H1 (cell line): ENCODE results near the gene TARBP2. TPM values are rescaled to one million over a fixed set of nuclear protein-coding genes. Genes with fewer than 3 reads are reported as not detected.
A peak's percentile ranks its signal among the peaks of the same experiment; 100 is the strongest.

ENCODE experiments used
- CTCF ChIA-PET: fragments of 300-600 bp; sonication (Branson Sonifier 250); formaldehyde crosslinking; loops from one replicate; lab custom pipeline; 2021; ENCODE audit not compliant: partially characterized antibody; lab: Charles Lee
- POLR2A ChIA-PET: fragments of 300-600 bp; sonication (Branson Sonifier 250); formaldehyde crosslinking; loops from one replicate; lab custom pipeline; 2021; ENCODE audit warnings: inconsistent platforms; ENCODE audit not compliant: partially characterized antibody; lab: Charles Lee
- DNase-seq, 2 experiments: peaks; one replicate each; pipeline versions ENCODE4 v3.0.0 to v3.0.0-alpha.2; 2010 to 2022; ENCODE audit warnings: low spot score in 2 of 2, low read depth in 1 of 2, mixed read lengths in 1 of 2
- FAIRE-seq: peaks from 2 replicates; lab custom pipeline; 2011; peaks lifted over from hg19 to GRCh38; lab: Jason Lieb, UNC
- H2AFZ ChIP-seq: 2 replicates; pipeline ENCODE4 v1.8.1; 2012; ENCODE audit warnings: low read length, inconsistent platforms
- H2AK5ac ChIP-seq: 2 replicates; pipeline ENCODE4 v1.6.1; 2013; ENCODE audit warnings: low read depth, low read length
- H2BK120ac ChIP-seq: replicated peaks from 2 replicates; pipeline ENCODE3; 2013; ENCODE audit warnings: low read depth, low read length, inconsistent platforms
- H2BK12ac ChIP-seq: 2 replicates; pipeline ENCODE4 v1.6.1; 2013; ENCODE audit warnings: low read depth, low read length
- H2BK15ac ChIP-seq: 2 replicates; pipeline ENCODE4 v1.6.1; 2013; ENCODE audit warnings: low read length
- H2BK20ac ChIP-seq: 2 replicates; pipeline ENCODE4 v1.6.1; 2013; ENCODE audit warnings: low read length
- H2BK5ac ChIP-seq: 2 replicates; pipeline ENCODE4 v1.6.1; 2013; ENCODE audit warnings: low read depth, low read length
- H3K14ac ChIP-seq: 2 replicates; pipeline ENCODE4 v1.6.1; 2013; ENCODE audit warnings: inconsistent platforms; ENCODE audit not compliant: insufficient read length
- H3K18ac ChIP-seq: 2 replicates; pipeline ENCODE4 v1.6.1; 2013; ENCODE audit warnings: low read length; ENCODE audit errors: extremely low read depth
- H3K23ac ChIP-seq: 2 replicates; pipeline ENCODE4 v1.6.1; 2013; ENCODE audit warnings: inconsistent platforms; ENCODE audit not compliant: insufficient read length
- H3K23me2 ChIP-seq: 2 replicates; pipeline ENCODE4 v1.6.1; 2013; ENCODE audit warnings: low read depth, low read length
- H3K27ac ChIP-seq: 2 replicates; pipeline ENCODE4 v1.6.1; 2011; ENCODE audit warnings: low read depth, low read length, inconsistent platforms
- H3K27me3 ChIP-seq, 4 experiments: replicated peaks in 1 of 4; 1 replicate in 1 of 4; 2 replicates in 3 of 4; pipeline versions ENCODE4 v1.6.1 to v1.8.1; 2011 to 2013; ENCODE audit warnings: low read length in 3 of 4, mild to moderate bottlenecking in 3 of 4, inconsistent platforms in 2 of 4, mixed read lengths in 2 of 4, moderate library complexity in 1 of 4; ENCODE audit not compliant: control insufficient read depth in 3 of 4, insufficient read depth in 3 of 4; ENCODE audit errors: extremely low read depth in 1 of 4
- H3K36me3 ChIP-seq, 4 experiments: 2 replicates each; pipeline versions ENCODE4 v1.6.1 to v1.8.1; 2011 to 2013; ENCODE audit warnings: mild to moderate bottlenecking in 4 of 4, low read length in 3 of 4, moderate library complexity in 2 of 4, control low read depth in 1 of 4, inconsistent platforms in 1 of 4; ENCODE audit not compliant: insufficient read depth in 4 of 4, control insufficient read depth in 2 of 4
- H3K4ac ChIP-seq: replicated peaks from 2 replicates; pipeline ENCODE3; 2013; ENCODE audit warnings: low read length, low read depth, mixed read lengths, inconsistent platforms; ENCODE audit not compliant: insufficient read length
- H3K4me1 ChIP-seq, 4 experiments: replicated peaks in 1 of 4; 1 replicate in 1 of 4; 2 replicates in 3 of 4; pipeline versions ENCODE4 v1.6.1 to v1.8.1; 2011 to 2013; ENCODE audit warnings: low read length in 3 of 4, inconsistent platforms in 2 of 4, mixed read lengths in 1 of 4; ENCODE audit not compliant: insufficient read depth in 4 of 4, control insufficient read depth in 3 of 4
- H3K4me2 ChIP-seq, 2 experiments: 2 replicates each; pipeline versions ENCODE4 v1.6.1 to v1.8.1; 2011 to 2013; ENCODE audit warnings: low read depth in 2 of 2, low read length in 2 of 2, control low read depth in 1 of 2, inconsistent platforms in 1 of 2, mild to moderate bottlenecking in 1 of 2; ENCODE audit not compliant: insufficient read depth in 1 of 2
- H3K4me3 ChIP-seq, 4 experiments: fragments of 200-600, 300-600 bp in 1 of 4; sonication (generic), shearing (Covaris generic), sonication (Bioruptor Twin) in 1 of 4; 2 replicates each; pipeline versions ENCODE4 v1.5.1 to v1.8.1; 2011 to 2016; ENCODE audit warnings: low read length in 4 of 4, low read depth in 3 of 4, control low read depth in 2 of 4, inconsistent platforms in 2 of 4, mild to moderate bottlenecking in 2 of 4, mixed read lengths in 1 of 4, moderate library complexity in 1 of 4; ENCODE audit not compliant: insufficient read depth in 2 of 4; ENCODE audit errors: extremely low read depth in 1 of 4
- H3K56ac ChIP-seq: replicated peaks from 2 replicates; pipeline ENCODE3; 2013; ENCODE audit warnings: low read depth, mild to moderate bottlenecking, mixed read lengths, low read length, inconsistent platforms; ENCODE audit not compliant: insufficient read length
- H3K79me1 ChIP-seq: 2 replicates; pipeline ENCODE4 v1.6.1; 2013; ENCODE audit warnings: low read depth, low read length, control low read depth
- H3K79me2 ChIP-seq, 2 experiments: 2 replicates each; pipeline versions ENCODE4 v1.6.1 to v1.8.1; 2012 to 2013; ENCODE audit warnings: low read length in 2 of 2, mild to moderate bottlenecking in 2 of 2, inconsistent platforms in 1 of 2; ENCODE audit not compliant: insufficient read depth in 2 of 2, control insufficient read depth in 1 of 2
- H3K9ac ChIP-seq, 4 experiments: replicated peaks in 1 of 4; 1 replicate in 1 of 4; 2 replicates in 3 of 4; pipeline versions ENCODE4 v1.6.1 to v1.8.1; 2011 to 2013; ENCODE audit warnings: low read depth in 3 of 4, low read length in 3 of 4, control low read depth in 2 of 4, mild to moderate bottlenecking in 2 of 4, moderate library complexity in 2 of 4, inconsistent platforms in 1 of 4; ENCODE audit errors: extremely low read depth in 1 of 4
- H3K9me3 ChIP-seq, 2 experiments: 2 replicates each; pipeline versions ENCODE4 v1.6.1 to v1.8.1; 2012 to 2013; ENCODE audit warnings: mild to moderate bottlenecking in 2 of 2, moderate library complexity in 2 of 2, control low read depth in 1 of 2, inconsistent platforms in 1 of 2, low read depth in 1 of 2, low read length in 1 of 2, mixed read lengths in 1 of 2; ENCODE audit not compliant: insufficient read depth in 2 of 2
- H4K20me1 ChIP-seq, 2 experiments: replicated peaks in 1 of 2; 2 replicates each; pipeline versions ENCODE3 to v1.8.1; 2011 to 2013; ENCODE audit warnings: inconsistent platforms in 2 of 2, low read length in 2 of 2, mild to moderate bottlenecking in 1 of 2; ENCODE audit not compliant: insufficient read depth in 2 of 2, control insufficient read depth in 1 of 2
- H4K5ac ChIP-seq: 2 replicates; pipeline ENCODE4 v1.6.1; 2013; ENCODE audit warnings: low read length, low read depth, mixed read lengths, inconsistent platforms; ENCODE audit not compliant: insufficient read length
- H4K8ac ChIP-seq: 2 replicates; pipeline ENCODE4 v1.8.0; 2013; ENCODE audit warnings: mild to moderate bottlenecking, moderate library complexity, low read length, inconsistent platforms; ENCODE audit not compliant: insufficient read depth; ENCODE audit errors: extremely low read depth
- H4K91ac ChIP-seq: replicated peaks from 2 replicates; pipeline ENCODE3; 2013; ENCODE audit warnings: low read length, mixed read lengths, inconsistent platforms; ENCODE audit not compliant: insufficient read length
- MAFK ChIP-seq: IDR thresholded peaks from 2 replicates; pipeline ENCODE4 v1.6.1; 2012; ENCODE audit warnings: low read depth, mild to moderate bottlenecking, improper control_type of control experiment, low read length
- POLR2A ChIP-seq, 2 experiments: IDR thresholded peaks; 1 replicate in 1 of 2; 2 replicates in 1 of 2; pipeline ENCODE4 v1.6.1; 2011; ENCODE audit warnings: low read depth in 2 of 2, low read length in 2 of 2, mild to moderate bottlenecking in 2 of 2; ENCODE audit errors: control extremely low read depth in 1 of 2
- POLR2AphosphoS5 ChIP-seq: IDR thresholded peaks from 2 replicates; pipeline ENCODE4 v1.6.1; 2011; ENCODE audit warnings: low read depth, low read length
- RAD21 ChIP-seq, 2 experiments: IDR thresholded peaks in 1 of 2; conservative IDR thresholded peaks in 1 of 2; 2 replicates each; pipeline ENCODE4 v1.6.1; 2011; ENCODE audit warnings: low read depth in 2 of 2, low read length in 2 of 2, improper control_type of control experiment in 1 of 2, inconsistent platforms in 1 of 2, mild to moderate bottlenecking in 1 of 2, moderate library complexity in 1 of 2
- TBP ChIP-seq: IDR thresholded peaks from 2 replicates; pipeline ENCODE4 v1.6.1; 2011; ENCODE audit warnings: low read depth, low read length, improper control_type of control experiment
- WGBS, 2 experiments: shearing (Covaris generic) in 1 of 2; methylation state at CpG; one replicate each; pipeline versions ENCODE4 v1.1.6 to v1.1.7; 2013 to 2015; ENCODE audit warnings: low lambda C conversion rate in 2 of 2, mixed read lengths in 2 of 2, inconsistent platforms in 1 of 2, low coverage in 1 of 2, missing lambda C conversion rate in 1 of 2; ENCODE audit not compliant: insufficient replicate concordance in 2 of 2, insufficient coverage in 1 of 2, insufficient read length in 1 of 2; ENCODE audit errors: extremely low coverage in 1 of 2, missing lambda C conversion rate in 1 of 2; 5-methylcytosine and 5-hydroxymethylcytosine counted together
- polyA plus RNA-seq, 7 experiments: library from polyadenylated mRNA; depleted of rRNA in 3 of 7; stranded (reverse) in 5 of 7; unstranded in 2 of 7; fragments of >200 nt in 5 of 7; fragments of 200-250 nt in 2 of 7; gene quantifications; 1 replicate in 5 of 7; 2 replicates in 1 of 7; 4 replicates in 1 of 7; pipeline versions ENCODE4 v1.2.1 to v1.2.3, GENCODE V29; 2011 to 2013; ENCODE audit warnings: missing spikeins in 2 of 7, mixed read lengths in 2 of 7
- total RNA-seq: library from RNA; stranded (reverse); fragmentation: NEBNext Ultra II Directional; extraction: Animal tissue kit (Norgen Biotek cat#: 25700); gene quantifications from 2 replicates; pipeline ENCODE4 v1.2.1, GENCODE V29; 2021

Gene TARBP2
- total and polyA plus RNA-seq, 2 of the 8 experiments (the other 6 are each of a cell fraction or from before 2014, with no cell fraction given): 69.9 to 122 TPM

DNA sequence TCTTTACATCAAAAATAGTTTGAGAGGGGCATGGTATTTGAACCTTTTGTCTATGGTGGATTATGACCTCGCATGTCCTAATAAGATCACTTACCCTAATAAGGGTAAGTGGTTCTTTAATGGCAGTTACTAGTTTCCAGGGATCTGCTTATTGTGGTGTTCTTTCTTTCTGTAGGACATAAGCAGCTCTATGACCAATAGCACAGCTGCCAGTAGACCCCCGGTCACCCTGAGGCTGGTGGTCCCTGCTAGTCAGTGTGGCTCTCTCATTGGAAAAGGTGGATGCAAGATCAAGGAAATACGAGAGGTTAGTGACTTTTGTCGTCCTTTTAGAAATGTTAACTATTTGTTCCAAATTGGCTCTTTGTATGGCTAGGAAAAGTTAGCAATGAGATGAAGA is 42.0 kb upstream of the TARBP2 start:
- Histone ChIP-seq H3K14ac (no peak overlapping the region), H2BK120ac (no peak overlapping the region), H4K20me1 (peaks cover 39 to 48% of the 10 kb centered on the region in 2 experiments), H3K79me1 (peaks cover 7% of the 10 kb centered on the region; the same call in 1 of the 2 replicates), H4K5ac (no peak overlapping the region), H3K36me3 (peaks cover 84 to 100% (median 97%) of the 10 kb centered on the region in 4 experiments), H3K4me3 (no peak overlapping the region), H2AK5ac (no peak overlapping the region), H3K23ac (no peak overlapping the region), H4K91ac (no peak overlapping the region), H2BK20ac (no peak overlapping the region), H4K8ac (no peak overlapping the region), H3K79me2 (peaks cover 16 to 96% of the 10 kb centered on the region in 2 experiments), H3K23me2 (no peaks in the 10 kb centered on the region; the same call in 1 of the 2 replicates), H3K4me1 (peaks cover 0 to 10% (median 3%) of the 10 kb centered on the region in 4 experiments; a peak in 4 of 7 replicates), H2BK15ac (no peak overlapping the region), H3K9me3 (no peaks in the 10 kb centered on the region), H3K27me3 (no peaks in the 10 kb centered on the region), H2AFZ (no peak overlapping the region), H3K27ac (no peak overlapping the region), H3K18ac (no peak overlapping the region), H2BK12ac (no peak overlapping the region), H3K4ac (no peak overlapping the region)
- no peak for FAIRE-seq
- POLR2A ChIA-PET: interaction anchor here (0.8 to 57.6 kb wide), 11 partner anchors 9 to 191 kb away, joined by 3 to 3397 read pairs (median 4); partner anchors contain the start of genes ESPL1, MAP3K12, NPFF and PRR13
- 92% methylated on average over 4 of the region's 4 CpGs; no CpG with 5 or more reads in 1 of the 2 experiments for WGBS, 2 experiments
- CTCF ChIA-PET: interaction anchor here (0.6 to 1.2 kb wide), 8 partner anchors 18 to 103 kb away, joined by 3 to 6 read pairs (median 4); no protein-coding TSS in a partner anchor
- no peak for TF ChIP-seq RAD21 (IDR thresholded peaks at IDR 0.05 in 1 of 2, conservative IDR thresholded peaks at IDR 0.05 in 1 of 2; ENCODE audit: low read depth in 2 of 2, low read length in 2 of 2)
- peak; percentile 52; the same call in 1 of the 2 replicates for TF ChIP-seq POLR2AphosphoS5
- peak; percentile 41 to 48; a peak in 2 of 3 replicates for TF ChIP-seq POLR2A (IDR thresholded peaks at IDR 0.05; ENCODE audit: control extremely low read depth in 1 of 2, low read depth in 2 of 2, low read length in 2 of 2)
- no peak for TF ChIP-seq TBP
- no peak for TF ChIP-seq MAFK
- TF ChIP-seq, all 59 proteins: peak for 2
- Histone ChIP-seq H3K4me2 (no peak overlapping the region), H2BK5ac (no peak overlapping the region), H3K56ac (no peak overlapping the region), H3K9ac (no peak overlapping the region)
- DNase-seq: no peak
